H7 (cell line): ENCODE data around the gene CCDC47. TPM values are rescaled to one million over a fixed set of nuclear protein-coding genes. Genes with fewer than 3 reads are reported as not detected.
"Not testable (repeated sequence)": the region's sequence is repeated elsewhere in the genome, so short reads cannot be mapped to it uniquely, and the experiment has no call there.

Experiments
- DNase-seq: peaks from one replicate; pipeline ENCODE4 v3.0.0; 2012
- H3K27me3 ChIP-seq: 2 replicates; pipeline ENCODE4 v1.6.0; 2011; ENCODE audit warnings: mild to moderate bottlenecking, low read length; ENCODE audit not compliant: control insufficient read depth, insufficient read depth
- H3K36me3 ChIP-seq: replicated peaks from 2 replicates; pipeline ENCODE4 v1.5.1; 2011; ENCODE audit warnings: low read length; ENCODE audit not compliant: control insufficient read depth, insufficient read depth
- H3K4me3 ChIP-seq: 2 replicates; pipeline ENCODE4 v1.5.1; 2011; ENCODE audit warnings: low read depth, mild to moderate bottlenecking, control low read depth, low read length, moderate library complexity; ENCODE audit not compliant: insufficient read depth
- total RNA-seq: library from RNA; depleted of rRNA; stranded (reverse); fragments of >200 nt; shearing (Covaris generic); gene quantifications from 2 replicates; pipeline ENCODE4 v1.2.3, GENCODE V29; 2014

Gene CCDC47
- total RNA-seq, 1 experiment from 2014 or later = 30.6 TPM

DNA sequence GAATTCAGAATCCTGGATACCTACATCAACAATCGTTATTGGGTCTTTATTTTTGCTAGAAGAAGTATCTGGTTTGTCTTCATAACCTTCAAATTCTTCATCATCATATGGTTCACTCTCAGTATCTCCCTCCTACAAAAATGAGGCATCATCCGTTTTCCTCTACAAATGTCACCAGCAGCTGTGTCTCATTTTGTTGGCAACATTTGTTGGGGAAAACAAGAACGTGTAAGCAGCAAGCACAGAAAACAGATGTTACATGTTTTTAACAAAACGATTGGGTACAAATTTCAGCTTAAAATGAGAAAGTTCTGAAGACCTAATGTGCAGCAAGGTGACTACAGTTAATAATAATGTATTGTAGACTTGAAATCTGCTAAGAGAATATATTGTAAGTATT, 8.7 kb downstream of the CCDC47 start:
- no peaks in the 10 kb centered on the region for H3K27me3 ChIP-seq
- DNase-seq = no peak
- no peak overlapping the region for H3K4me3 ChIP-seq
- H3K36me3 ChIP-seq = peaks cover 19% of the 10 kb centered on the region

DNA sequence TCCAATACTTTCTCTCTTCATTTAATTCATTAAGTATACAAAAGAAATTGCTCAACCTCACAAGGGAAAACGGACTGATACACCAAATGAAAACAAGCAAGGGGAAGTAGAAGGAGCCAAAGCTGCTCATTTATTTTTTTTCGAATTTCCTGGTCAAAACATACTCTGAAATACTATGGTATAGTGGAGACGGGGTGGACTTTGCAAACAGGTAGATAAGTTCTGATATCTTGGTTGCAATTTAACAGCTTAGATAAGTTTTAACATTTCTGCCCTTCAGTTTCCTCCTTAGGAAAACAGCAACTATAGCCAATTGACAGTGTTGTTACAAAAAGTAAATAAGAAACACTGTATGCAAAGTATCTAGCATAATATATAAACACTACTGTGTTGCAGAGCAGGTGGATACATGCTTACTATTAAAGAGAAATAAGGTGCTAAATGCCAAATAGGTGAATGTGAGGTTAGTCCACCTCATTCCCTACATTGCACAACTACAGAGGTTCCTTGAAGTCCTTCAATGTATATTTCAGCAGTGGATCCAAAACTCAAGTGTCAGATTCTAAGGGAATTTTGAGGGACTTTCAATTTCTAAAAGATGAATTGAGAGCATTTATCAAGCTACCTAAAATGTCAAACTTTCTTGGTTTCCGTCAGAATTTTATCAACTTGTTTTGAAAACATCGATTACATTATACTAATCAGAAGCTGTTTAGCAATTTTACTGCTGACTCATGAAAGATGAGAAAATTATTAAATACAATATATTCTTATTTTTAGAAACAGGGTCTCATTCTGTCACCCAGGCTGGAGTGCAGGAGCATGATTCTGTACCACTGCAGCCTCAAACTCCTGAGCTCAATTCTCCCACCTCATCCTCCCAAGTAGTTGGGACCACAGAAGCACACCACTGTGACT, 11.0 kb downstream of the CCDC47 start:
- H3K27me3 ChIP-seq = no peaks in the 10 kb centered on the region
- H3K36me3 ChIP-seq = peaks cover 21% of the 10 kb centered on the region
- H3K4me3 ChIP-seq = no peak overlapping the region
- no peak for DNase-seq

DNA sequence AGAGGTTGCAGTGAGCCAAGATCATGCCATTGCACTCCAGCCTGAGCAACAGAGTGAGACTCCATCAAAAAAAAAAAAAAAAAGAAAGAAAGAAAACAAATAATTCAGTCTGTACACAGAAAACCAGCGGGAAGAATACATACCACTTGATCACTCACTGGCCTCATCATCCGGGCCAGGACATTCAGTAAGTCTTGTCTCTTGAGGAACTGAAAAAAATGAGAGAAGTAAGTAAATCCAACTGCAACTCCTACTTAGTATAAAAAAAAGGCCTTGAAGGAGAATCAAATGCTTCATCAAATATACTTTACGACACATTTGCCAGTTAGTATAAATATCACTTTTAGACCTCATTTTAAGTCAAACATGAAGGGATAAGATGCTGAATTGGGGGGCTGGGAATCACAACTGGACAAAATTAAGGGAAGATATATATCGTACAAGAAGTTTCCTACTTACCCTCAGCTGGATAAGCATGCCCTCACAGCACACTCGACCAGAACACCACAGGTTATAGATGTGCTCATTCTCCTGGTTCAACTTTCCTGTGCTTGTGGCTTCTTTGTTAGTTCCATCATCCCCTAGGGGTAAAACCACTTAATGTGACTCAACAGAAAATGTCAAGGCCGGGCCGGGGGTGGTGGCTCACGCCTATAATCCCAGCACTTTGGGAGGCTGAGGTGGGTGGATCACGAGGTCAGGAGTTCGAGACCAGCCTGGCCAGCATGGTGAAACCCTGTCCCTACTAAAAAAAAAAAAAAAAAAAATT, 12.4 kb downstream of the CCDC47 start:
- no peak for DNase-seq
- no peak overlapping the region for H3K4me3 ChIP-seq
- H3K36me3 ChIP-seq = peaks cover 26% of the 10 kb centered on the region
- no peaks in the 10 kb centered on the region for H3K27me3 ChIP-seq

DNA sequence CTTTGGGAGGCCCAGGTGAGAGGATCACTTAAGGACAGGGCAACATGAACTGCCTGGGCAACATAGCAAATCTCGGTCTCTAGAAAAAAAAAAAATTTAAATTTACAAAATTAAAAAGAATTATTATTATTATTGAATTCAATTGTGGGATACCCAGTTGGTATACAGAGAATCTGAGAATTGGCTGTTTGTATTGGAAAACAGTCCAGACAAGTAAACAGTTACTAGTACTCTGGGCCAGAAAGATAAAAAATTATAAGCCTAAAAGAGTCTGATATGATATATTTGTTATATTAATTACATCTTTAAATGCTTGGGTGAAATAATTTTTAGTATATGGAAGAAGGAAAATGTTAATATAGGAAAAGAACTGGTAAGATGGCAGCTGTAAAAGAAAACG, 15.0 kb downstream of the CCDC47 start:
- no peaks in the 10 kb centered on the region for H3K27me3 ChIP-seq
- no peak overlapping the region for H3K4me3 ChIP-seq
- H3K36me3 ChIP-seq = peaks cover 29% of the 10 kb centered on the region
- DNase-seq = no peak

DNA sequence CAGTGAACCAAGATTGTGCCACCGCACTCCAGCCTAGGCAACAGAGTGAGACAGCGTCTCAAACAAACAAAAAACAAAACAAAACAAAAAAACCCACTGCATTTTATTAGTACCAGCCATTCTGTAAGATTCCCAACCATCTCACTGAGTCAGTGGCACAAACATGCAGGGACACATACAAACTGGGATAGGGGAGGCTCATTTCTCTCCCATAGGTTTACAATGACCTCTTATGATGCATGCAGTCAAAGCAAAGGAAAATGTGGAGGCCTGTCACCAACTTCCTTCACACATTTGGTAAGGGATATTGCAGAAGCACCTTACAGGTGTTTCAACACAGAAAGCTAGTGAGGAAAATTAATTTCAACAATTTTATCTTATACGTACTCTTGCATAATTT, 19.4 kb downstream of the CCDC47 start:
- H3K27me3 ChIP-seq = no peaks in the 10 kb centered on the region
- no peak for DNase-seq
- no peak overlapping the region for H3K4me3 ChIP-seq
- H3K36me3 ChIP-seq = peaks cover 23% of the 10 kb centered on the region

DNA sequence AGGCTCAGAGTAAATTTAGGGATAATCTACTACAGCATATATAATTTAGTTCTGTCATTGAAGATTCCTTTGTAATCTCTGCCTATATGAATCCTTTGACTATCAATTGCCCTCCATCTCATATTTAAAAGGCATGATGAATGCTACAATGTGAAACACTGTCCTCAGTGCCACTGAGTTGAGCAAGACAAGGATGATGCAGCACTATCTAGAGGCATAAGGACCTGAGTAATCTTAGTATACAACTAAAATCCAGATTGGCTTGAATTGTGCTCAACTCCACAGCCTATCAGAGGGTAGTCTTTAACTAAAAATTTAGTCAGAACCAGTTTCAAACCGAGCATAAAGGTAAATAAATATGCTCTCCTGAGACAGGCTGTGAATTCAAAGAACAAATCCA, 20.2 kb downstream of the CCDC47 start:
- Histone ChIP-seq H3K27me3 (no peaks in the 10 kb centered on the region), H3K4me3 (no peak overlapping the region), H3K36me3 (peaks cover 24% of the 10 kb centered on the region)
- DNase-seq = no peak

DNA sequence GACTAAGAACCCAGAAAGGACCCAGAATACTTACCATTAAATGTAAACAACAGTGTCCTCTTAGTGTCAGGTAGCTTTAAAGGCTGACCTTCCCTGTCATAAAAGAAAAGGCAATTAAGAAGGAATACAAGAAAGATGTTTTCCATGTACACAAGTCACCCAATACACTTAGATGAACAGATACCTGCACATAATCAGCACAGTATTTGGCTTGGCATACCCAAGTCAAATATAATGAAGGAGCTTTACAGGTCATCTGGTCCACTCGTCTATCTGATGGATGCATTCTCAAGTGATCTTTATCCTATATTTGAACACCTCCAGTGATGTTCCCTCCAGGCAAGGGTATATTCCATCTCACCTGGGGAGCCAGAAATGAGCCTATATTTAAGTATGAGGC, 20.7 kb downstream of the CCDC47 start:
- Histone ChIP-seq H3K36me3 (peaks cover 22% of the 10 kb centered on the region), H3K4me3 (no peak overlapping the region), H3K27me3 (no peaks in the 10 kb centered on the region)
- DNase-seq = no peak

DNA sequence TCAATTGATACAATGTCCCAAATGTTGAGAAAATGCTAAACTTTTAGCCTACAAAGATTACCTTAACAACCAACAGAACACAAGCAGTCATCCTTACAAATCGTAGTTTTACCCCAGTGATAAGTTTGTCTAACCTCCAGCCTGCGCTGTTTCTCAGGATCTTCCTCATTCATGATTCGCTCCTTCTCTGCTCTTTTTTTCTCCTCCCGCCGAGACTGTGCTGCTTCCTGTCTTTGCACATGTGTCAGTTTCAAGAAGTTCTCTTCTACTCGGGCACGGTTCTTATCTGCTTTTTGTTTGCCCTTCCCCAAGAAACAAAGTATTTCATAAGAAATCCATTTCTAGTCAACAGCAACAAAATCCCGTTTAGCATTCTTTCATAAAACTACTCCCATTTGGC, 21.6 kb downstream of the CCDC47 start:
- DNase-seq = no peak
- peaks cover 22% of the 10 kb centered on the region for H3K36me3 ChIP-seq
- H3K4me3 ChIP-seq = no peak overlapping the region
- H3K27me3 ChIP-seq = no peaks in the 10 kb centered on the region

DNA sequence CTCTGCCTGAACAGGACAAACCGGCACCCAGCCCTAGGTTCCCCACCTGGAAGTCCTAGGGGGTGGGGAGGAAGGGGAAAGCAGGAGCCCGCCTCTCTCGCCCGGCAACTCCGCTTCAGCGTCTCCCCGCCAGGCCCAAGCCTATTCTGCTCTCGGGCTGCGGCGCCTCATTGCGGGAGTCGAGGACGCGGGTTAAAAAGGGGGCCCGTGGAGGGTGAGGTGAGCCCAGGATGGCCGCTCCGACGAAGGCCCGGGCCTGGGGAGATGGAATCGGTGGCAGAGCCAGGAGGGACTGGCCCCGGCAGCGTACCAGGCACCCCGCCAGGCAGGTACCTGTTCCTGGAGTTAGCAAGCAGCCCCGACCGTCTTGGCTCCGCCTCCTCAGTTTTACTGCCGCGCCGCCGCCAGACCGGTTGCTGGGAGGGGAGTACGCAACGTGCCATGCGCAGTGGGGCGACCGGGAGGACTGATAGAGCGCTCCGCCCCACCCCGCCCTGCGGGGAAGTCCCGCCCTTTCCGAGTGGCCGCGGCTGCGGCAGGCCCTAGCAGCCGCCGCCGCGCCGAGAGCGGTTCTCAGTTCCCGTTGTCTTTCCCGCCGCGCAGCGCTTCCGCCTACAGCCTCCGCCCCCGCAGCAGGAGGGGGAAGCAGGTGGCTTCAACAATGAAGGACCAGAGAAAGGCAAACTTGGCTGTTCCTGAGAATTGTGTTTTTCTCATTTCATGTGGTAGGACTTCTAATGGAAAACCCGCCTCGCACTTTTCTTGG, 31.8 kb downstream of the CCDC47 start, which contains the start of gene STRADA:
TSS of gene STRADA (minus strand) at position 392 of the 766 bp plus-strand sequence. CDS start 13,430 bp downstream, outside the sequence.
- H3K4me3 ChIP-seq = peak within 1 kb of the TSS; percentile 93
- no peaks in the 10 kb centered on the region for H3K27me3 ChIP-seq
- peaks cover 4% of the 10 kb centered on the region; the same call in 1 of the 2 replicates for H3K36me3 ChIP-seq
- peak; percentile 98 for DNase-seq

DNA sequence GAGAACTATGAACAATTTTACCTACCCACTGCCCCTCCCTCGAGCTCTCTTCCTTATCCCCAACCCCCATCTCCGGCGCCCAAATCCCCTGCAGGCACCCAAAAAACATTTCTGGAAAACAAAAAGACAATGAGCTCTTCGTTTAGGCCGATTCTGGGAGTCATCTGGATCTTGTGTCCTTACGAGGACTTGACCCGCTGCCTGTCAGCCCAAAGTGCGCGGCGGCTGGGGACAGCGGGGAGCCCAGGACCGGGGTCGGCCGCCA, 32.3 kb downstream of the CCDC47 start:
- peak; percentile 68 for DNase-seq
- H3K36me3 ChIP-seq = peaks cover 3% of the 10 kb centered on the region; the same call in 1 of the 2 replicates
- peak overlapping the region; percentile 93 for H3K4me3 ChIP-seq
- H3K27me3 ChIP-seq = no peaks in the 10 kb centered on the region

DNA sequence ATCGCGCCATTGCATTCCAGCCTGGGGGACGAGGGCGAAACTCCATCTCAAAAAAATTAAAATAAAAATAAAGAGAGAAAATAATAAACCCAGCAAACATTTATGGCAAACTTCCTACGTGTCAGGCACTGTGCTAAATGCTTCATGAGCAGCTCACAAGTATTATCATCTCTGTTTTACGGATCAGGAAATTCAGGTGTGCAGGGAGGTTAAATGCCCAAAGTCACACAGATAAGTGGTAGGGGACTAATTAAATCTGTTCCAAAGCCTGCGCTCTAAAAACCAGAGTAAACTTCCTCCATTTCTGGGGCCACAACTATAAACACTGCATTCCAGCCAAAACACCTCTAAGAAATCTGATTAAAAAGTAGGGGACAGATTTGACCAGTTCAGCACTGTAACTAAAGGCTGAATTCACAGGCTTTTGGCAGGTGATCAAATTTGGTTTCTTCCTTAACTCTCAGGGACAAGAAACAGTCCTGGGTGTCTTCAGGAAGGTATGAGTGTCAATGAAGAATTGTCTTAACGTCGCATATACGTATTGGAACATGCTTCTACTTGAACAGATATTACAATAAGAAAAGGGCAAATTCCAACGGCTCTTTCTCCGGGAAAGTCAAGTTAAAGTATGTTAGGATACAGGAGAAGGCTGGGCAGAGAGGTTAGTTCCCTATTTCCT, 32.8 kb downstream of the CCDC47 start:
- peak; percentile 13 for DNase-seq
- Histone ChIP-seq H3K27me3 (no peaks in the 10 kb centered on the region), H3K36me3 (no peaks in the 10 kb centered on the region), H3K4me3 (peak overlapping the region; percentile 93)

DNA sequence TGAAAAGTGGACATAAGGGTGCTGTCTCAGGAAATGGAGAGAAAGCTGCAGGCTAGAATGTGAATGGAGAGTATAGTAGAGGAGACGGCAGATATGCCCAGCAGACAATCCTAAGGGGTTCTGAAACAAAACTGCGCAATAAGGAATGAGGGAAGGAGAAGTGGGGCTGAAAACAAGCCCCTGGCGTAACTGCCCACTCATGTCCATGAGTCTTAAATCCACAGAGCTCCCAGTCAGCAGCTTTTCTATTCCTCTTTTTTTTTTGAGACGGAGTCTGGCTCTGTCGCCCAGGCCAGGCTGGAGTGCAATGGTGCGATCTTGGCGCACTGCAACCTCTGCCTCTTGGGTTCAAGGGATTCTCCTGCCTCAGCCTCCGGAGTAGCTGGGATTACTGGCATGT, 37.7 kb downstream of the CCDC47 start:
- DNase-seq = no peak
- Histone ChIP-seq H3K4me3 (no peak overlapping the region), H3K36me3 (no peaks in the 10 kb centered on the region; the same call in 1 of the 2 replicates), H3K27me3 (no peaks in the 10 kb centered on the region)

DNA sequence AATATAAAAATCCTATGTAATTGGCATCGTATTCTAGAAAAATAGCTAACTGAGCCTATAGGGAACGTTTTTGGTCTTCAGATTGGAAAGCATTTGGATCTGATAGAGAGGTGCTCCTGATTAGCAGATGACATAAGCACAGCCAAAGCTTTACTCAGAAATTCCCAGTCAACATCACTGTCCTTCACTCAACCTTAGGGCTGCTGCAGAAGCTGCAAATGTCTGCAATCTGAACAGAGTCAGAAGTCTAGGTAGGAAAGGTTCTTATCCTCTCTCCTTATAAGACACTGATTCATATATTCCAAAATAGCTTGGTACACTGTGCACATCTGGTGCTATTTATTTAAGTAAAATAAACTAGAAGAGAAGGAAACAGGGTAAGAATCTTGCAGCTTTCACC, 51.0 kb downstream of the CCDC47 start:
- DNase-seq = no peak
- no peak overlapping the region for H3K4me3 ChIP-seq

DNA sequence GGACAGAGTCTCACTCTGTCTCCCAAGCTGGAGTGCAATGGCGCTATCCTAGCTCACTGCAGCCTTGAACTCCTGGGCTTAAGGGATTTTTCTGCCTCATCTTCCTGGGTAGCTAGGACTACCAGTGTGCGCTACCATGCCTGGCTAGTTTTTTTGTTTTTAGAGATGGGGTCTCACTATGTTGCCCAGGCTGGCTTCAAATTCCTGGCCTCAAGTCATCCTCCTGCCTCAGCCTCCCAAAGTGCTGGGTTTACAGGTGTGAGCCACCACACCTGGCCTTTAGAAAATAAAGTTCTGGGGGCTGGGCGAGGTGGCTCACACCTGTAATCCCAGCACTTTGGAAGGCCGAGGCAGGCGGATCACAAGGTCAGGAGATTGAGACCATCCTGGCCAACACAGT, 53.2 kb downstream of the CCDC47 start:
- H3K27me3 ChIP-seq, H3K4me3 ChIP-seq, H3K36me3 ChIP-seq, DNase-seq: not testable (repeated sequence)

More for the DNA sequence above, 51.0 kb downstream of the CCDC47 start:
- Histone ChIP-seq H3K36me3 (no peaks in the 10 kb centered on the region; the same call in 1 of the 2 replicates), H3K27me3 (no peaks in the 10 kb centered on the region)
